ENCODE measurements around the gene TNXB. TPM values are rescaled to one million over a fixed set of nuclear protein-coding genes. Genes with fewer than 3 reads are reported as not detected.
A peak's percentile ranks its signal among the peaks of the same experiment; 100 is the strongest.

TNXB gene
- total and polyA plus RNA-seq, 9 of the 15 experiments (the other 6 are each of a cell fraction or from before 2014, with no cell fraction given), result 0.14 to 28.1 (median 12.4) TPM

DNA sequence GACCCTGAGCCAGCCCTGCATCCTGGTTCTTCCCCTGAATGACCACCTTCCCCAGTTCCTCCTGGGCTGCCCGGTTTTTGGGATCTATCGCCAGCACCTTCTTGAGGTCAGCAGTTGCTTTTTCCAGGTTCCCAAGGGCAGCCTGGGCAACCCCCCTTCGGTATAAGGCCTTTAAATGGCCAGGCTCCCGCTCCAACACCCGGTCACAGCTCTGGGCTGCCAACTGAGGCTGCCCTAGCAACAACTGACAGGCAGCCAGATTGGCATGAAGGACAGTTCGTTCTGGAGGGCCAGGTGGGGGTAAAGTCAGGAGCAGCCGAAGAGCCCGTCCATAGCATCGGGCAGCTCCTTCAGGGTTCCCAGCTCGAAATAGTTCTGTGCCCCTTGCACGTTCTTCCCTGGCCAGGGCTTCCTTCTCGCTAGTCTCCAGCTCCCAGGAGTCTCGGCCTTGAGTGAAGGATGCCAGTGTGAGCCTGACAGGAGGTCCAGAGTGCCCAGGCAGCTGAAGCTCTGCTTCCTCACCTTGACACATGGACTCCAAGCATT, 19.7 kb upstream of the TNXB start:
- FAIRE-seq (no peak), DNase-seq (ENCODE audit: extremely low read depth in 1 of 4, low spot score in 3 of 4) (no peak), ATAC-seq (no peak)
- peaks cover 31% of the 10 kb centered on the region; the same call in 2 of the 3 replicates for H3K36me3 ChIP-seq (ENCODE audit: control insufficient read depth, insufficient read depth, low read length)
- peaks cover 39% of the 10 kb centered on the region for H3K79me2 ChIP-seq (ENCODE audit: control insufficient read depth, insufficient read depth, low read length)
- no TSS peak for BruUV-seq (replicated peaks)
- H3K27me3 ChIP-seq (ENCODE audit: control insufficient read depth in 2 of 2, insufficient read depth in 2 of 2, low read length in 2 of 2), result no peaks in the 10 kb centered on the region
- H3K27ac ChIP-seq (ENCODE audit: extremely low read depth, low read depth, low read length), result peak overlapping the region; percentile 83
- H3K4me1 ChIP-seq (replicated peaks in 1 of 2; ENCODE audit: control insufficient read depth in 2 of 2, insufficient read depth in 2 of 2, low read length in 2 of 2), result peaks cover 35 to 36% of the 10 kb centered on the region in 2 experiments
- peak overlapping the region; percentile 91 for H3K4me3 ChIP-seq
- intact Hi-C loops (cut with micrococcal nuclease), result loop anchor here (2.0 kb wide), 1 partner anchor 390 kb away; no protein-coding TSS in a partner anchor
- peak overlapping the region; percentile 27 for H2AFZ ChIP-seq (ENCODE audit: low read depth, low read length)
- H3K4me2 ChIP-seq (ENCODE audit: insufficient read depth, low read length), result peak overlapping the region; percentile 90
- H3K9me1 ChIP-seq (ENCODE audit: control insufficient read depth, insufficient read depth, low read length), result no peaks in the 10 kb centered on the region
- CTCF ChIA-PET (ENCODE audit: low intra/inter-chr PET ratio), result interaction anchor here (0.8 to 1.1 kb wide), 2 partner anchors 10 to 25 kb away, joined by 3 to 4 read pairs; partner anchors contain the start of gene PPT2
- H3K9me3 ChIP-seq (replicated peaks; ENCODE audit: control insufficient read depth, insufficient read depth, low read depth, low read length), result no peaks in the 10 kb centered on the region
- H4K20me1 ChIP-seq (replicated peaks; ENCODE audit: control insufficient read depth, insufficient read depth, low read length), result no peaks in the 10 kb centered on the region
- in situ Hi-C loops (cut with MboI), result no loop called here
- POLR2A ChIA-PET, result interaction anchor here (0.6 to 3.9 kb wide), 17 partner anchors 8 to 1815 kb away, joined by 3 to 23 read pairs (median 6); partner anchors contain the start of genes EGFL8, RNF5 and TNXB
- H3K9ac ChIP-seq (ENCODE audit: insufficient read depth in 1 of 2, low read depth in 2 of 2, low read length in 2 of 2), result peak overlapping the region; percentile 69 to 90
- 8% methylated on average over 13 of the region's 13 CpGs for WGBS (ENCODE audit: insufficient coverage, low coverage, missing lambda C conversion rate)
- peak; percentile 30; the same call in 1 of the 2 replicates for TF ChIP-seq VEZF1 (CRISPR knock-in tag; IDR thresholded peaks at IDR 0.05)
- peak; percentile 12; the same call in 1 of the 2 replicates for TF ChIP-seq RBFOX2 (IDR thresholded peaks at IDR 0.05; ENCODE audit: low read depth, low read length)
- TF ChIP-seq NCOA6 (IDR thresholded peaks at IDR 0.05), result no peak
- TF ChIP-seq RFX5 (IDR thresholded peaks at IDR 0.05; ENCODE audit: low read depth, low read length), result peak; percentile 27; the same call in 1 of the 2 replicates
- 0 out of 2 replicates have a peak, but pooled peaks have one; percentile 21 for TF ChIP-seq ZNF263 (CRISPR knock-in tag; IDR thresholded peaks at IDR 0.05; ENCODE audit: borderline replicate concordance)
- TF ChIP-seq MCM5 (IDR thresholded peaks at IDR 0.05; ENCODE audit: low read depth), result no peak
- TF ChIP-seq, protein P1, sequence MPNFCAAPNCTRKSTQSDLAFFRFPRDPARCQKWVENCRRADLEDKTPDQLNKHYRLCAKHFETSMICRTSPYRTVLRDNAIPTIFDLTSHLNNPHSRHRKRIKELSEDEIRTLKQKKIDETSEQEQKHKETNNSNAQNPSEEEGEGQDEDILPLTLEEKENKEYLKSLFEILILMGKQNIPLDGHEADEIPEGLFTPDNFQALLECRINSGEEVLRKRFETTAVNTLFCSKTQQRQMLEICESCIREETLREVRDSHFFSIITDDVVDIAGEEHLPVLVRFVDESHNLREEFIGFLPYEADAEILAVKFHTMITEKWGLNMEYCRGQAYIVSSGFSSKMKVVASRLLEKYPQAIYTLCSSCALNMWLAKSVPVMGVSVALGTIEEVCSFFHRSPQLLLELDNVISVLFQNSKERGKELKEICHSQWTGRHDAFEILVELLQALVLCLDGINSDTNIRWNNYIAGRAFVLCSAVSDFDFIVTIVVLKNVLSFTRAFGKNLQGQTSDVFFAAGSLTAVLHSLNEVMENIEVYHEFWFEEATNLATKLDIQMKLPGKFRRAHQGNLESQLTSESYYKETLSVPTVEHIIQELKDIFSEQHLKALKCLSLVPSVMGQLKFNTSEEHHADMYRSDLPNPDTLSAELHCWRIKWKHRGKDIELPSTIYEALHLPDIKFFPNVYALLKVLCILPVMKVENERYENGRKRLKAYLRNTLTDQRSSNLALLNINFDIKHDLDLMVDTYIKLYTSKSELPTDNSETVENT (CRISPR knock-in tag; IDR thresholded peaks at IDR 0.05), result peak; percentile 32; the same call in 1 of the 2 replicates
- TF ChIP-seq CHD1 (IDR thresholded peaks at IDR 0.05; ENCODE audit: low read length), result peak; percentile 26
- 0 out of 2 replicates have a peak, but pooled peaks have one; percentile 2 for TF ChIP-seq ZFX (CRISPR knock-in tag; IDR thresholded peaks at IDR 0.05)
- TF ChIP-seq HDAC1 (IDR thresholded peaks at IDR 0.05), result 0 out of 4 replicates have a peak, but pooled peaks of 1 of the 2 experiments have one; percentile 35
- 0 out of 2 replicates have a peak, but pooled peaks have one; percentile 64 for TF ChIP-seq ZNF282 (CRISPR knock-in tag; IDR thresholded peaks at IDR 0.05)

Data from K562 (cell line).